HepG2 (cell line): Measurements from ENCODE around the gene RABL2A. TPM values are rescaled to one million over a fixed set of nuclear protein-coding genes. Genes with fewer than 3 reads are reported as not detected.
A peak's percentile ranks its signal among the peaks of the same experiment; 100 is the strongest.
"Not testable (repeated sequence)": the region's sequence is repeated elsewhere in the genome, so short reads cannot be mapped to it uniquely, and the experiment has no call there.

Experiments used
- HNF1A ChIP-seq, 2 experiments: sonication (generic) in 1 of 2; formaldehyde crosslinking in 1 of 2; IDR thresholded peaks; 2 replicates each; pipeline versions ENCODE4 v1.4.0 to v1.6.1; 2016 to 2020; ENCODE audit warnings: borderline replicate concordance in 1 of 2, low read depth in 1 of 2, mild to moderate bottlenecking in 1 of 2, missing genetic modification reagents in 1 of 2
- KLF12 ChIP-seq: sonication (generic); formaldehyde crosslinking; IDR thresholded peaks from 2 replicates; pipeline ENCODE4 v1.4.0; 2020; ENCODE audit warnings: missing genetic modification reagents, borderline replicate concordance
- MXD4 ChIP-seq: IDR thresholded peaks from 2 replicates; pipeline ENCODE4 v1.6.1; 2016; ENCODE audit warnings: mild to moderate bottlenecking, missing biosample characterization, missing genetic modification reagents
- NR2F6 ChIP-seq, 2 experiments: IDR thresholded peaks; 2 replicates each; pipeline ENCODE4 v1.6.1; 2016; ENCODE audit warnings: antibody characterized with exemption in 1 of 2, mild to moderate bottlenecking in 1 of 2
- PRMT3 ChIP-seq: sonication (generic); formaldehyde crosslinking; IDR thresholded peaks from 2 replicates; pipeline ENCODE4 v1.8.1; 2022; ENCODE audit warnings: low read depth, mild to moderate bottlenecking, moderate library complexity, missing genetic modification reagents, borderline replicate concordance
- SNAPC5 ChIP-seq: sonication (generic); formaldehyde crosslinking; IDR thresholded peaks from 2 replicates; pipeline ENCODE4 v1.8.1; 2023; ENCODE audit warnings: mild to moderate bottlenecking, missing genetic modification reagents, borderline replicate concordance
- SOX13 ChIP-seq, 3 experiments: fragments of 450-650 bp in 1 of 3; sonication (generic) in 1 of 3; formaldehyde crosslinking in 1 of 3; IDR thresholded peaks in 2 of 3; conservative IDR thresholded peaks in 1 of 3; 2 replicates each; pipeline versions ENCODE4 v1.5.0 to v1.6.1; 2016 to 2020; ENCODE audit warnings: antibody characterized with exemption in 1 of 3, mild to moderate bottlenecking in 1 of 3, missing compliant biosample characterization in 1 of 3, missing genetic modification reagents in 1 of 3, moderate library complexity in 1 of 3
- SOX6 ChIP-seq, 2 experiments: fragments of 450-650 bp in 1 of 2; sonication (generic) in 1 of 2; formaldehyde crosslinking in 1 of 2; IDR thresholded peaks; 2 replicates each; pipeline versions ENCODE4 v1.4.0 to v1.6.1; 2017 to 2020; ENCODE audit warnings: antibody characterized with exemption in 1 of 2, mild to moderate bottlenecking in 1 of 2, missing genetic modification reagents in 1 of 2
- STAT5B ChIP-seq: sonication (generic); formaldehyde crosslinking; IDR thresholded peaks from 2 replicates; pipeline ENCODE4 v1.4.0; 2020; ENCODE audit warnings: missing genetic modification reagents
- ZBTB10 ChIP-seq: sonication (generic); formaldehyde crosslinking; IDR thresholded peaks from 2 replicates; pipeline ENCODE4 v1.4.0; 2020; ENCODE audit warnings: missing genetic modification reagents, borderline replicate concordance
- ZC3H13 ChIP-seq: sonication (generic); formaldehyde crosslinking; IDR thresholded peaks from 2 replicates; pipeline ENCODE4 v1.8.1; 2023; ENCODE audit warnings: mild to moderate bottlenecking, missing genetic modification reagents, moderate library complexity
- ZMYM4 ChIP-seq: sonication (generic); formaldehyde crosslinking; IDR thresholded peaks from 2 replicates; pipeline ENCODE4 v1.8.1; 2023; ENCODE audit warnings: mild to moderate bottlenecking, missing genetic modification reagents
- ZNF275 ChIP-seq: sonication (generic); formaldehyde crosslinking; IDR thresholded peaks from 2 replicates; pipeline ENCODE4 v1.8.0; 2022; ENCODE audit warnings: missing genetic modification reagents, mild to moderate bottlenecking, inconsistent platforms, borderline replicate concordance
- ZNF362 ChIP-seq: sonication (generic); formaldehyde crosslinking; IDR thresholded peaks from 2 replicates; pipeline ENCODE4 v1.4.0; 2020; ENCODE audit warnings: missing genetic modification reagents, mild to moderate bottlenecking, borderline replicate concordance
- ZNF547 ChIP-seq: sonication (generic); formaldehyde crosslinking; IDR thresholded peaks from 2 replicates; pipeline ENCODE4 v1.5.1; 2020; ENCODE audit warnings: mild to moderate bottlenecking, missing genetic modification reagents
- ZNF792 ChIP-seq: IDR thresholded peaks from 2 replicates; pipeline ENCODE4 v1.6.1; 2016
- polyA plus RNA-seq, 8 experiments: library from polyadenylated mRNA; depleted of rRNA in 3 of 8; stranded (reverse) in 7 of 8; unstranded in 1 of 8; fragments of >200 nt; fragmentation: Illumina TruSeq in 4 of 8; extraction: Trizol in 4 of 8; gene quantifications; 2 replicates each; pipeline versions ENCODE4 v1.2.1 to v1.2.3, GENCODE V29; 2011 to 2016; ENCODE audit warnings: low read depth in 4 of 8, missing spikeins in 1 of 8, mixed read lengths in 1 of 8; ENCODE audit not compliant: insufficient read depth in 1 of 8
- total RNA-seq, 5 experiments: library from RNA; depleted of rRNA; stranded (reverse); fragments of >200 nt; fragmentation: Illumina TruSeq; extraction: Trizol; gene quantifications; 2 replicates each; pipeline ENCODE4 v1.2.3, GENCODE V29; 2016; ENCODE audit warnings: low read depth in 1 of 5

The RABL2A gene
- total and polyA plus RNA-seq, 2 of the 13 experiments (the other 11 are each of a cell fraction or from before 2014, with no cell fraction given): 9.6 to 13.4 TPM

- peak; percentile 70; the same call in 1 of the 2 replicates for TF ChIP-seq PRMT3 (CRISPR knock-in tag)
- TF ChIP-seq NR2F6 (IDR thresholded peaks at IDR 0.05); HNF1A (IDR thresholded peaks at IDR 0.05; ENCODE audit: low read depth); SOX6 (IDR thresholded peaks at IDR 0.05): not testable (repeated sequence)
- peak; percentile 70 for TF ChIP-seq NR2F6 (CRISPR knock-in tag; IDR thresholded peaks at IDR 0.05)
- peak; percentile 73; the same call in 1 of the 2 replicates for TF ChIP-seq ZNF362
- TF ChIP-seq STAT5B (CRISPR knock-in tag): peak; percentile 98; the same call in 1 of the 2 replicates
- TF ChIP-seq MXD4 (CRISPR knock-in tag): peak; percentile 88; the same call in 1 of the 2 replicates
- TF ChIP-seq ZNF792 (CRISPR knock-in tag): peak; percentile 98
- 0 out of 2 replicates have a peak, but pooled peaks have one; percentile 43 for TF ChIP-seq ZC3H13 (CRISPR knock-in tag)
- TF ChIP-seq SOX13 (IDR thresholded peaks at IDR 0.05): peak; percentile 41; the same call in 1 of the 2 replicates
- TF ChIP-seq SOX13 (CRISPR knock-in tag; conservative IDR thresholded peaks at IDR 0.05 in 1 of 2, IDR thresholded peaks at IDR 0.05 in 1 of 2): peak in 1 of 2 experiments; percentile 65; a peak in 2 of 4 replicates
- TF ChIP-seq KLF12: peak; percentile 86
- TF ChIP-seq ZBTB10 (CRISPR knock-in tag): peak; percentile 83
- TF ChIP-seq SNAPC5 (CRISPR knock-in tag): peak; percentile 67; the same call in 1 of the 2 replicates
- peak; percentile 98 for TF ChIP-seq ZNF275 (CRISPR knock-in tag)
- peak; percentile 81 for TF ChIP-seq HNF1A (CRISPR knock-in tag; IDR thresholded peaks at IDR 0.05; ENCODE audit: borderline replicate concordance)
- TF ChIP-seq ZNF547: peak; percentile 98
- TF ChIP-seq SOX6 (CRISPR knock-in tag; IDR thresholded peaks at IDR 0.05): peak; percentile 65
- TF ChIP-seq ZMYM4 (CRISPR knock-in tag): peak; percentile 99
Measured at GRCh38 chr2:113583521-113584225, 43.4 kb upstream of the RABL2A start (continued).
